T-helper 17 cell (primary cell): ENCODE data around the gene SMCO3. TPM values are rescaled to one million over a fixed set of nuclear protein-coding genes. Genes with fewer than 3 reads are reported as not detected.
A peak's percentile ranks its signal among the peaks of the same experiment; 100 is the strongest.

Experiments
- ATAC-seq: fragments of 150-1000 bp; cut with Tn5 transposase; 2 replicates; pipeline ENCODE4 v1.10.0; 2021; ENCODE audit warnings: mild to moderate bottlenecking, moderate library complexity
- DNase-seq, 3 donors: peaks; one replicate each; pipeline versions ENCODE4 v3.0.0 to v3.0.0-alpha.2; 2020 to 2021
- H3K9me3 ChIP-seq: one replicate; pipeline ENCODE4 v1.7.0; 2013; ENCODE audit warnings: low read length, mild to moderate bottlenecking; ENCODE audit not compliant: control insufficient read depth, poor library complexity, severe bottlenecking
- H3K27ac Mint-ChIP-seq: one replicate; pipeline ENCODE4 v1.8.0; 2022; ENCODE audit warnings: mild to moderate bottlenecking, moderate library complexity, mixed read lengths
- H3K27me3 Mint-ChIP-seq: one replicate; pipeline ENCODE4 v1.8.0; 2022; ENCODE audit warnings: mixed read lengths
- H3K36me3 Mint-ChIP-seq: one replicate; pipeline ENCODE4 v1.8.0; 2022; ENCODE audit warnings: low read depth, mixed read lengths
- H3K4me1 Mint-ChIP-seq: one replicate; pipeline ENCODE4 v1.8.0; 2022; ENCODE audit warnings: mild to moderate bottlenecking, mixed read lengths
- H3K4me3 Mint-ChIP-seq: one replicate; pipeline ENCODE4 v1.8.0; 2022; ENCODE audit warnings: mild to moderate bottlenecking, moderate library complexity, mixed read lengths
- total RNA-seq, 4 donors: library from RNA in 2 of 4; stranded (reverse) in 2 of 4; gene quantifications; one replicate each; pipeline ENCODE4 v1.2.3 and lab custom pipeline; 2022 to 2026

SMCO3 gene
- total RNA-seq, result not detected
- 0 to 0.08 reads per million in 2 donors for total RNA-seq (lab: John Stamatoyannopoulos, UW)

- H3K9me3 ChIP-seq, result no peaks in the 10 kb centered on the region
- Mint-ChIP-seq H3K27me3 (peaks cover 5% of the 10 kb centered on the region), H3K4me1 (peaks cover 8% of the 10 kb centered on the region), H3K4me3 (no peak within 1 kb of the TSS), H3K36me3 (no peaks in the 10 kb centered on the region), H3K27ac (no peak within 1 kb of the TSS)
- ATAC-seq (no peak), DNase-seq (no peak)
These were observed at the start of gene SMCO3 for GRCh38 chr12:14814014-14814413. Gene SMCO3 (minus strand): TSS chr12:14814182. CDS start chr12:14806680, 7,502 bp downstream.

- no peaks in the 10 kb centered on the region for H3K36me3 Mint-ChIP-seq
- no peak for DNase-seq
- no peak overlapping the region for H3K4me3 Mint-ChIP-seq
These were observed 46.5 kb upstream of the SMCO3 start for GRCh38 chr12:14860490-14860889.

GRCh38 chr12:14858513-14858912 is 44.5 kb upstream of the SMCO3 start:
- ATAC-seq, result no peak
- H3K4me3 Mint-ChIP-seq, result no peak overlapping the region
- H3K4me1 Mint-ChIP-seq, result no peaks in the 10 kb centered on the region
- H3K27ac Mint-ChIP-seq, result no peak overlapping the region
- H3K27me3 Mint-ChIP-seq, result no peaks in the 10 kb centered on the region
- no peaks in the 10 kb centered on the region for H3K36me3 Mint-ChIP-seq
- H3K9me3 ChIP-seq, result peaks cover 5% of the 10 kb centered on the region
- no peak for DNase-seq

More at GRCh38 chr12:14860490-14860889, 46.5 kb upstream of the SMCO3 start:
- Mint-ChIP-seq H3K27me3 (no peaks in the 10 kb centered on the region), H3K27ac (no peak overlapping the region), H3K4me1 (no peaks in the 10 kb centered on the region)
- ATAC-seq, result no peak
- H3K9me3 ChIP-seq, result peaks cover 5% of the 10 kb centered on the region

GRCh38 chr12:14854586-14855183 is 40.7 kb upstream of the SMCO3 start:
- H3K4me3 Mint-ChIP-seq, result no peak overlapping the region
- ATAC-seq (no peak), DNase-seq (no peak)
- H3K9me3 ChIP-seq, result no peaks in the 10 kb centered on the region
- H3K27me3 Mint-ChIP-seq, result no peaks in the 10 kb centered on the region
- H3K27ac Mint-ChIP-seq, result no peak overlapping the region
- H3K4me1 Mint-ChIP-seq, result no peaks in the 10 kb centered on the region
- H3K36me3 Mint-ChIP-seq, result peaks cover 2% of the 10 kb centered on the region

- DNase-seq, result no peak
- H3K36me3 Mint-ChIP-seq, result peaks cover 2% of the 10 kb centered on the region
- no peak overlapping the region for H3K4me3 Mint-ChIP-seq
- H3K27ac Mint-ChIP-seq, result no peak overlapping the region
- H3K4me1 Mint-ChIP-seq, result no peaks in the 10 kb centered on the region
- no peaks in the 10 kb centered on the region for H3K27me3 Mint-ChIP-seq
- no peak for ATAC-seq
- no peaks in the 10 kb centered on the region for H3K9me3 ChIP-seq
These were observed 40.0 kb upstream of the SMCO3 start for GRCh38 chr12:14853961-14854360.

GRCh38 chr12:14852880-14853279 is 38.9 kb upstream of the SMCO3 start:
- DNase-seq, result no peak
- H3K9me3 ChIP-seq, result no peaks in the 10 kb centered on the region

GRCh38 chr12:14850929-14851663 is 37.1 kb upstream of the SMCO3 start:
- Mint-ChIP-seq H3K27me3 (no peaks in the 10 kb centered on the region), H3K4me3 (no peak overlapping the region), H3K27ac (no peak overlapping the region), H3K36me3 (peaks cover 2% of the 10 kb centered on the region), H3K4me1 (no peaks in the 10 kb centered on the region)
- H3K9me3 ChIP-seq, result no peaks in the 10 kb centered on the region
- DNase-seq (no peak), ATAC-seq (no peak)

More at GRCh38 chr12:14852880-14853279, 38.9 kb upstream of the SMCO3 start:
- H3K36me3 Mint-ChIP-seq, result peaks cover 2% of the 10 kb centered on the region
- no peak for ATAC-seq
- H3K4me1 Mint-ChIP-seq, result no peaks in the 10 kb centered on the region
- H3K27ac Mint-ChIP-seq, result no peak overlapping the region
- no peak overlapping the region for H3K4me3 Mint-ChIP-seq
- no peaks in the 10 kb centered on the region for H3K27me3 Mint-ChIP-seq

- Mint-ChIP-seq H3K27me3 (no peaks in the 10 kb centered on the region), H3K4me1 (peaks cover 4% of the 10 kb centered on the region), H3K36me3 (peaks cover 2% of the 10 kb centered on the region), H3K4me3 (no peak overlapping the region), H3K27ac (no peak overlapping the region)
- no peak for ATAC-seq
- H3K9me3 ChIP-seq, result no peaks in the 10 kb centered on the region
- no peak for DNase-seq
These were observed 35.7 kb upstream of the SMCO3 start for GRCh38 chr12:14849661-14850060.

- Mint-ChIP-seq H3K4me1 (peaks cover 4% of the 10 kb centered on the region), H3K36me3 (no peaks in the 10 kb centered on the region), H3K27ac (no peak overlapping the region), H3K4me3 (no peak overlapping the region), H3K27me3 (no peaks in the 10 kb centered on the region)
- DNase-seq, result no peak
- no peak for ATAC-seq
- H3K9me3 ChIP-seq, result no peaks in the 10 kb centered on the region
These were observed 33.0 kb upstream of the SMCO3 start for GRCh38 chr12:14846876-14847580.

- Mint-ChIP-seq H3K4me1 (peaks cover 4% of the 10 kb centered on the region), H3K27me3 (peaks cover 6% of the 10 kb centered on the region), H3K36me3 (no peaks in the 10 kb centered on the region), H3K27ac (peak overlapping the region; percentile 68), H3K4me3 (no peak overlapping the region)
- DNase-seq (no peak), ATAC-seq (no peak)
- H3K9me3 ChIP-seq, result no peaks in the 10 kb centered on the region
These were observed 32.1 kb upstream of the SMCO3 start for GRCh38 chr12:14846042-14846587.

GRCh38 chr12:14845350-14845750 is 31.4 kb upstream of the SMCO3 start:
- Mint-ChIP-seq H3K27ac (peak overlapping the region; percentile 68), H3K4me3 (peak overlapping the region; percentile 49), H3K36me3 (no peaks in the 10 kb centered on the region), H3K27me3 (peaks cover 9% of the 10 kb centered on the region), H3K4me1 (peaks cover 4% of the 10 kb centered on the region)
- DNase-seq, result peak in 2 of 3 donors; percentile 14
- ATAC-seq, result peak; percentile 68
- no peaks in the 10 kb centered on the region for H3K9me3 ChIP-seq

GRCh38 chr12:14844401-14844800 is 30.4 kb upstream of the SMCO3 start:
- Mint-ChIP-seq H3K27me3 (peaks cover 18% of the 10 kb centered on the region), H3K4me3 (no peak overlapping the region), H3K27ac (no peak overlapping the region), H3K36me3 (no peaks in the 10 kb centered on the region), H3K4me1 (peaks cover 4% of the 10 kb centered on the region)
- ATAC-seq (no peak), DNase-seq (no peak)
- H3K9me3 ChIP-seq, result no peaks in the 10 kb centered on the region

- peaks cover 22% of the 10 kb centered on the region for H3K27me3 Mint-ChIP-seq
- peak within 1 kb of the TSS; percentile 32 for H3K27ac Mint-ChIP-seq
- no peak within 1 kb of the TSS for H3K4me3 Mint-ChIP-seq
- DNase-seq (no peak), ATAC-seq (no peak)
- H3K36me3 Mint-ChIP-seq, result no peaks in the 10 kb centered on the region
- H3K4me1 Mint-ChIP-seq, result peaks cover 4% of the 10 kb centered on the region
- no peaks in the 10 kb centered on the region for H3K9me3 ChIP-seq
These were observed 29.5 kb upstream of the SMCO3 start, which contains the start of gene ART4 for GRCh38 chr12:14843425-14843887. Gene ART4 (minus strand): TSS chr12:14843526. CDS start chr12:14843113, 413 bp downstream.
